ENCODE results near the gene RAB21. TPM values are rescaled to one million over a fixed set of nuclear protein-coding genes. Genes with fewer than 3 reads are reported as not detected.

RAB21 gene
- total and polyA plus RNA-seq, 10 donors: 5.7 to 75.4 (median 27.9) TPM

GRCh38 chr12:71710276-71711125, 44.2 kb upstream of the RAB21 start:
- peaks cover 0 to 19% (median 2%) of the 10 kb centered on the region in 6 donors for H3K36me3 ChIP-seq
- WGBS, 5 donors: 91 to 94% (median 94%) methylated on average over 7 of the region's 7 CpGs
- no peaks in the 10 kb centered on the region for H3K27me3 ChIP-seq (replicated peaks in 1 of 7)
- no peaks in the 10 kb centered on the region for H3K4me1 ChIP-seq
- no peak overlapping the region for H3K27ac ChIP-seq
- H3K4me3 ChIP-seq: no peak overlapping the region
- peaks cover 0 to 47% (median 36%) of the 10 kb centered on the region in 8 donors for H3K9me3 ChIP-seq
- DNase-seq: no peak
- no peak for TF ChIP-seq CTCF (IDR thresholded peaks at IDR 0.05 in 8 of 11, conservative IDR thresholded peaks at IDR 0.05 in 3 of 11)
- no peak for TF ChIP-seq POLR2AphosphoS5 (IDR thresholded peaks at IDR 0.05)
- no peak for TF ChIP-seq POLR2A (IDR thresholded peaks at IDR 0.05)
- intact Hi-C loops (cut with DNase I; ENCODE audit: low total_unique reads): no loop called here

- Histone ChIP-seq H3K4me1 (no peaks in the 10 kb centered on the region), H3K9me3 (peaks cover 0 to 36% (median 28%) of the 10 kb centered on the region in 8 donors), H3K27ac (no peak overlapping the region), H3K27me3 (replicated peaks in 1 of 7) (no peaks in the 10 kb centered on the region), H3K4me3 (no peak overlapping the region), H3K36me3 (no peaks in the 10 kb centered on the region)
- no peak for TF ChIP-seq CTCF (IDR thresholded peaks at IDR 0.05 in 8 of 11, conservative IDR thresholded peaks at IDR 0.05 in 3 of 11)
- TF ChIP-seq POLR2A (IDR thresholded peaks at IDR 0.05): no peak
- no peak for TF ChIP-seq POLR2AphosphoS5 (IDR thresholded peaks at IDR 0.05)
- DNase-seq: no peak
- intact Hi-C loops (cut with DNase I; ENCODE audit: low total_unique reads): no loop called here
Measured at GRCh38 chr12:71718611-71719010, 36.1 kb upstream of the RAB21 start.

- no peak for DNase-seq
- TF ChIP-seq CTCF (IDR thresholded peaks at IDR 0.05 in 8 of 11, conservative IDR thresholded peaks at IDR 0.05 in 3 of 11) (no peak), POLR2AphosphoS5 (IDR thresholded peaks at IDR 0.05) (no peak), POLR2A (IDR thresholded peaks at IDR 0.05) (no peak)
Measured at GRCh38 chr12:71719647-71720370, 34.9 kb upstream of the RAB21 start.

More at GRCh38 chr12:71719647-71720370, 34.9 kb upstream of the RAB21 start:
- H3K27me3 ChIP-seq (replicated peaks in 1 of 7): no peaks in the 10 kb centered on the region
- H3K27ac ChIP-seq: no peak overlapping the region
- WGBS, 5 donors: 91 to 95% (median 94%) methylated on average over 5 of the region's 5 CpGs
- H3K4me3 ChIP-seq: no peak overlapping the region
- H3K4me1 ChIP-seq: no peaks in the 10 kb centered on the region
- no peaks in the 10 kb centered on the region for H3K36me3 ChIP-seq
- intact Hi-C loops (cut with DNase I; ENCODE audit: low total_unique reads): no loop called here
- peaks cover 0 to 24% (median 17%) of the 10 kb centered on the region in 8 donors for H3K9me3 ChIP-seq
